B cell (primary cell): Measurements from ENCODE around the gene PRR20C.

Experiments used
- EZH2 ChIP-seq: IDR thresholded peaks from 2 replicates; pipeline ENCODE4 v1.6.1; 2012; ENCODE audit warnings: borderline replicate concordance, low read depth, mild to moderate bottlenecking, moderate library complexity, low read length; ENCODE audit not compliant: insufficient read depth, poor library complexity, severe bottlenecking
- TF ChIP-seq, protein P1 (sequence below): fragments of 200-600 bp; IDR thresholded peaks from one replicate; pipeline ENCODE4 v1.8.0; 2022; ENCODE audit warnings: antibody characterized with exemption, mild to moderate bottlenecking

GRCh38 chr13:57114945-57115344, 38.9 kb upstream of the PRR20C start:
- no peak for TF ChIP-seq EZH2
- TF ChIP-seq, protein P1, sequence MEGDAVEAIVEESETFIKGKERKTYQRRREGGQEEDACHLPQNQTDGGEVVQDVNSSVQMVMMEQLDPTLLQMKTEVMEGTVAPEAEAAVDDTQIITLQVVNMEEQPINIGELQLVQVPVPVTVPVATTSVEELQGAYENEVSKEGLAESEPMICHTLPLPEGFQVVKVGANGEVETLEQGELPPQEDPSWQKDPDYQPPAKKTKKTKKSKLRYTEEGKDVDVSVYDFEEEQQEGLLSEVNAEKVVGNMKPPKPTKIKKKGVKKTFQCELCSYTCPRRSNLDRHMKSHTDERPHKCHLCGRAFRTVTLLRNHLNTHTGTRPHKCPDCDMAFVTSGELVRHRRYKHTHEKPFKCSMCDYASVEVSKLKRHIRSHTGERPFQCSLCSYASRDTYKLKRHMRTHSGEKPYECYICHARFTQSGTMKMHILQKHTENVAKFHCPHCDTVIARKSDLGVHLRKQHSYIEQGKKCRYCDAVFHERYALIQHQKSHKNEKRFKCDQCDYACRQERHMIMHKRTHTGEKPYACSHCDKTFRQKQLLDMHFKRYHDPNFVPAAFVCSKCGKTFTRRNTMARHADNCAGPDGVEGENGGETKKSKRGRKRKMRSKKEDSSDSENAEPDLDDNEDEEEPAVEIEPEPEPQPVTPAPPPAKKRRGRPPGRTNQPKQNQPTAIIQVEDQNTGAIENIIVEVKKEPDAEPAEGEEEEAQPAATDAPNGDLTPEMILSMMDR: no peak
